ENCODE measurements around the gene PAQR4.

PAQR4 gene

DNA sequence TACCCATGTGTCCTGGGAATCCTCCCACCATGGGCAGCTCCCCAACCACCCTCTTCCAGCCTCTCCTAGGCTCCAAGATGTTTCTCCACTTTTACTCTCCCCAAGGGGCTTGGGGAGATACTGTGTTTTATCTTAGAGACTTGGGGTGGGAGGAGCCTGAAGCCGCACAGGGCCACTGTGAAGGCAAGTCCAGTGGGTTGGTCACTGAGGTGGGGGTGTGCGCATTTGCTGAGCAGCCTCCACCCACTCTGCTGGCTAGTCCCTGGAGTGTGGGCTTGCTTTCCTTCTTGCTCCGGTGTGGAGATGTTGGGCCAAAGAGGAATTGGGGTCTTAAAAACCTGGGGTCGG, 39.5 kb downstream of the PAQR4 start:
- POLR2A ChIA-PET: interaction anchor here (2.1 kb wide), 1 partner anchor 13 kb away, joined by 15 read pairs; the partner anchor contains the start of gene TNFRSF12A
- DNase-seq: no peak
- CTCF ChIA-PET: interaction anchor here (1.0 to 10.6 kb wide), 3 partner anchors 12 to 87 kb away, joined by 3 to 197 read pairs (median 101); partner anchors contain the start of genes CLDN6, HCFC1R1, THOC6 and TNFRSF12A

DNA sequence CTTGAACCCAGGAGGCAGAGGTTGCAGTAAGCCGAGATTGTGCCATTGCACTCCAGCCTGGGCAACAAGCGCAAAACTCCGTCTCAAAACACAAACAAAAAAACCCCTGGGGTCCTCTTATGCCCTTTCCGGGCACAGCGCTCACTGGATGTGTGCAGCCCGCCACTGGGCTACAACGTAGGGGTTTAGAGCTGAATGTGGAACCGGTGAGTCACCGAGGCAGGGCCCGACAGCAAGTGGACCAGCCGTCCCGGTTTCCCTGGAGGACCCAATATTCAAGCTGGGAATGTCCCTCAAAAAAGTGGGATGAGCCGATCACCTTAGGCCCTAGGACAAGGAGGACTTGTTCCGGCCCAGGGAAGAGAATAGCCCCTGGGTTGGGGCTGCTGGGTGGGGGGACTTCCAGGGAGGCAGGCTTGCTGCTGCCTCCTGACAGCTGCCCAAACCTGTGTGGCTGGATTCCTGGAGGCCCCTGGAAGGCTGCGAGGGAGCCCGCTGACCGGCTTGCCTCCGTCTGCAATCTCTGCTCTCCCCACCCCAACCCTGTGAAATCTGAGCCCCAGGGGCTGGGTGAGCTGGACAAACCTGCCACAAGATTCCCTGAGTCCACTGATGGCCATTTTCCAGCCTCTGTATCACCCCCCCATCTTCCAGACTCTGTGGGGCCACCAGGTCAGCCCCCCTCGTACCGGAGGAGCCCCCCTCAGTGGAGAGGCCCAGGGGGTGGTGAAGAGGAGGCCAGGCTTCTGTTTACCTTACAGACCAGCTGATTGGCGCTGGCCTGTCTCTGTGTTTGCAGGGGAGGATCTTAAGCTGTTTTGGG, 40.6 kb downstream of the PAQR4 start:
- Histone ChIP-seq H3K4me3 (ENCODE audit: control insufficient read depth in 1 of 7, extremely low read depth in 1 of 7, insufficient read depth in 4 of 7, low read depth in 2 of 7, low read length in 6 of 7) (no peak overlapping the region), H3K4me1 (ENCODE audit: control extremely low read depth in 1 of 4, control insufficient read depth in 4 of 4, insufficient read depth in 4 of 4, low read length in 3 of 4) (peaks cover 11 to 54% (median 51%) of the 10 kb centered on the region in 4 experiments), H3K9me3 (ENCODE audit: control extremely low read depth in 1 of 5, control insufficient read depth in 4 of 5, insufficient read depth in 2 of 5, low read depth in 1 of 5, low read length in 4 of 5) (no peaks in the 10 kb centered on the region), H3K36me3 (ENCODE audit: control insufficient read depth in 4 of 4, insufficient read depth in 4 of 4, low read length in 3 of 4) (no peaks in the 10 kb centered on the region), H3K27ac (ENCODE audit: insufficient read depth in 1 of 2, low read depth in 1 of 2, low read length in 2 of 2, poor library complexity in 1 of 2, severe bottlenecking in 2 of 2) (no peak overlapping the region), H3K27me3 (replicated peaks in 2 of 5; ENCODE audit: control insufficient read depth in 4 of 5, insufficient read depth in 5 of 5, low read length in 4 of 5) (peaks cover 0 to 4% (median 0%) of the 10 kb centered on the region in 5 experiments)
- CTCF ChIA-PET: interaction anchor here (0.6 to 3.4 kb wide), 6 partner anchors 10 to 86 kb away, joined by 3 to 22 read pairs (median 8); partner anchors contain the start of genes CLDN6, HCFC1R1, THOC6 and TNFRSF12A
- 98% methylated on average over 15 of the region's 21 CpGs for WGBS (ENCODE audit: insufficient coverage)
- no peak for DNase-seq
- POLR2A ChIA-PET: interaction anchor here (1.4 kb wide), 1 partner anchor 10 kb away, joined by 6 read pairs; the partner anchor contains the start of gene TNFRSF12A

More for the DNA sequence above, 39.5 kb downstream of the PAQR4 start:
- Histone ChIP-seq H3K4me1 (ENCODE audit: control extremely low read depth in 1 of 4, control insufficient read depth in 4 of 4, insufficient read depth in 4 of 4, low read length in 3 of 4) (peaks cover 11 to 55% (median 52%) of the 10 kb centered on the region in 4 experiments), H3K4me3 (ENCODE audit: control insufficient read depth in 1 of 7, extremely low read depth in 1 of 7, insufficient read depth in 4 of 7, low read depth in 2 of 7, low read length in 6 of 7) (peak overlapping the region in 2 of 7 experiments; percentile 65 to 71), H3K9me3 (ENCODE audit: control extremely low read depth in 1 of 5, control insufficient read depth in 4 of 5, insufficient read depth in 2 of 5, low read depth in 1 of 5, low read length in 4 of 5) (no peaks in the 10 kb centered on the region), H3K27ac (ENCODE audit: insufficient read depth in 1 of 2, low read depth in 1 of 2, low read length in 2 of 2, poor library complexity in 1 of 2, severe bottlenecking in 2 of 2) (peak overlapping the region in 1 of 2 experiments; percentile 68), H3K36me3 (ENCODE audit: control insufficient read depth in 4 of 4, insufficient read depth in 4 of 4, low read length in 3 of 4) (no peaks in the 10 kb centered on the region), H3K27me3 (replicated peaks in 2 of 5; ENCODE audit: control insufficient read depth in 4 of 5, insufficient read depth in 5 of 5, low read length in 4 of 5) (peaks cover 0 to 4% (median 0%) of the 10 kb centered on the region in 5 experiments)
- 100% methylated on average over 2 of the region's 4 CpGs for WGBS (ENCODE audit: insufficient coverage)

DNA sequence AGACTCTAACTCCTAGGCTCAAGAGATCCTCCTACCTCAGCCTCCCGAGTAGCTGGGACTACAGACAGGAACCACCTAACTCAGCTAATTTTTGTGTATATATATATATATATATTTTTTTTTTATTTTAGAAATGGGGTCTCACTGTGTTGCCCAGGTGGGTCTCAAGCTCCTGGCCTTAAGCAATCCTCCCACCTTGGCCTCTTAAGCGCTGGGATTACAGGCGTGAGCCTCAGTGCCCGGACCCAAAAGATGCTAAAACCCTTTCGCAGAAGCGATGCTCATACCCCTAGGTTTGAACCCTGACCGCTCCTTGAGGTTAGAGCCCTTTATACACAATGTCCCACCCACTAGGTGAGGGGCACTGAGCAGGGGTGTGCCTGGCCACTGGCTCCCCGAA, 41.4 kb downstream of the PAQR4 start:
- Histone ChIP-seq H3K36me3 (ENCODE audit: control insufficient read depth in 4 of 4, insufficient read depth in 4 of 4, low read length in 3 of 4) (no peaks in the 10 kb centered on the region), H3K4me3 (ENCODE audit: control insufficient read depth in 1 of 7, extremely low read depth in 1 of 7, insufficient read depth in 4 of 7, low read depth in 2 of 7, low read length in 6 of 7) (no peak overlapping the region), H3K27me3 (replicated peaks in 2 of 5; ENCODE audit: control insufficient read depth in 4 of 5, insufficient read depth in 5 of 5, low read length in 4 of 5) (peaks cover 0 to 4% (median 0%) of the 10 kb centered on the region in 5 experiments), H3K9me3 (ENCODE audit: control extremely low read depth in 1 of 5, control insufficient read depth in 4 of 5, insufficient read depth in 2 of 5, low read depth in 1 of 5, low read length in 4 of 5) (no peaks in the 10 kb centered on the region), H3K27ac (ENCODE audit: insufficient read depth in 1 of 2, low read depth in 1 of 2, low read length in 2 of 2, poor library complexity in 1 of 2, severe bottlenecking in 2 of 2) (no peak overlapping the region), H3K4me1 (ENCODE audit: control extremely low read depth in 1 of 4, control insufficient read depth in 4 of 4, insufficient read depth in 4 of 4, low read length in 3 of 4) (peaks cover 11 to 50% (median 47%) of the 10 kb centered on the region in 4 experiments)
- no peak for DNase-seq
- 100% methylated on average over 6 of the region's 8 CpGs for WGBS (ENCODE audit: insufficient coverage)
- ChIA-PET POLR2A (interaction anchor here (1.4 kb wide), 1 partner anchor 9 kb away, joined by 6 read pairs; the partner anchor contains the start of gene TNFRSF12A), CTCF (interaction anchor here (1.9 to 3.4 kb wide), 3 partner anchors 10 to 21 kb away, joined by 14 to 22 read pairs (median 16); partner anchors contain the start of genes CLDN6 and TNFRSF12A)

DNA sequence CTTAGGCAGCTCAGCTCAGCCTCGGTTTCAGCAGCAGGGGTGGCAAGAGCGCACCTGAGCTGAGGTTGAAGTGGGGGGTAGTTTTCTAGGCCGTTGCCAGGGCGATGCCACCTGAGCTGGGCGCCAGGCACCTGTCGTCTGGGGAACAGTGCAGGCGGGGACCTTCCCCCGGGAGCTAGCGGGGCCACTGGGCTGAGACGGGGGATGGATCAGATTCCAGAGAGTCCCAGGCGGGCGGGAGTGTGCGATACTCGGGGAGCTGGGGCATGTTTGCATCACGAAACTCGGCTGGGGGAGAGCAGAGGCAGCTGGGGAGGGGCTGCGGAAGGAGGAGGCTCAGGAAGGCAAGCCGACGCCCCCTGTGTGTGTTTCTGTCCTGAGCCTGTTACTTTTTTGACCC, 43.1 kb downstream of the PAQR4 start:
- peaks cover 0 to 4% (median 0%) of the 10 kb centered on the region in 5 experiments for H3K27me3 ChIP-seq (replicated peaks in 2 of 5; ENCODE audit: control insufficient read depth in 4 of 5, insufficient read depth in 5 of 5, low read length in 4 of 5)
- ChIA-PET CTCF (interaction anchor here (1.7 to 3.4 kb wide), 3 partner anchors 8 to 22 kb away, joined by 6 to 22 read pairs (median 6); partner anchors contain the start of genes CLDN6 and TNFRSF12A), POLR2A (interaction anchor here (0.6 kb wide), 1 partner anchor 38 kb away, joined by 3 read pairs; no protein-coding TSS in a partner anchor)
- 73% methylated on average over 18 of the region's 19 CpGs for WGBS (ENCODE audit: insufficient coverage)
- peak overlapping the region in 3 of 7 experiments; percentile 5 to 38 (median 8) for H3K4me3 ChIP-seq (ENCODE audit: control insufficient read depth in 1 of 7, extremely low read depth in 1 of 7, insufficient read depth in 4 of 7, low read depth in 2 of 7, low read length in 6 of 7)
- H3K36me3 ChIP-seq (ENCODE audit: control insufficient read depth in 4 of 4, insufficient read depth in 4 of 4, low read length in 3 of 4): no peaks in the 10 kb centered on the region
- no peak overlapping the region for H3K27ac ChIP-seq (ENCODE audit: insufficient read depth in 1 of 2, low read depth in 1 of 2, low read length in 2 of 2, poor library complexity in 1 of 2, severe bottlenecking in 2 of 2)
- peaks cover 3 to 34% (median 30%) of the 10 kb centered on the region in 4 experiments for H3K4me1 ChIP-seq (ENCODE audit: control extremely low read depth in 1 of 4, control insufficient read depth in 4 of 4, insufficient read depth in 4 of 4, low read length in 3 of 4)
- DNase-seq: no peak
- H3K9me3 ChIP-seq (ENCODE audit: control extremely low read depth in 1 of 5, control insufficient read depth in 4 of 5, insufficient read depth in 2 of 5, low read depth in 1 of 5, low read length in 4 of 5): no peaks in the 10 kb centered on the region

DNA sequence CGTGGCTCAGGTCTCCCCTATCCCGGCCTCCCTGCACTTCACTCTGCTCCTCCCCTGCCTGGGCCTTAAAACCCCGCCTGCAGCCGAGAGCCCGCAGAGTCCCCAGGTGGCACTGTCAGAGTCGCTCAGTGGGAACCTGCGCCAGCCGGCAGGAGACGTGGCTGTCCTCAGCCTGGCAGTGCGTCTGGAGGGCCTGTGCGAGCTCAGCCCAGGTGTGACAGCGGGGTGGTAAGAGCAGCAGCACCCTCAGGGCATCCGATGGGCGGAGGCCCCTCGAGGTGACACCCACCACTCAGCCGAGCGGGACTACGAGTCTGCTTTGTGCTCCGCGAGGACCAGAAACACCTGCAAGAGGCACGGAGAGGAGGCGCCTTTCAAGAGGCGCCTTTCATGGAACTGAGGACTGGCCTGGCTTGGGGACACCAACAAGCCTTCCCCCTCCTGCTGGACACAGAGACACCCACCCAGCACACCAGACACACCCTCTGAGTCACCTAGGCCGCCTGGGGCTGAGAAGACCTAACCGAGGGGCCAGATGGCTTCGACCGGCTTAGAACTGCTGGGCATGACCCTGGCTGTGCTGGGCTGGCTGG, 43.8 kb downstream of the PAQR4 start, which contains the start of gene CLDN9:
Gene CLDN9 (plus strand): TSS at position 96 of the 593 bp plus-strand sequence. CDS start 440 bp downstream, at position 536.
- 83% methylated on average over 21 of the region's 27 CpGs for WGBS (ENCODE audit: insufficient coverage)
- no peak for DNase-seq
- H3K27ac ChIP-seq (ENCODE audit: insufficient read depth in 1 of 2, low read depth in 1 of 2, low read length in 2 of 2, poor library complexity in 1 of 2, severe bottlenecking in 2 of 2): no peak within 1 kb of the TSS
- H3K4me1 ChIP-seq (ENCODE audit: control extremely low read depth in 1 of 4, control insufficient read depth in 4 of 4, insufficient read depth in 4 of 4, low read length in 3 of 4): peaks cover 2 to 28% (median 25%) of the 10 kb centered on the region in 4 experiments
- H3K9me3 ChIP-seq (ENCODE audit: control extremely low read depth in 1 of 5, control insufficient read depth in 4 of 5, insufficient read depth in 2 of 5, low read depth in 1 of 5, low read length in 4 of 5): no peaks in the 10 kb centered on the region
- peaks cover 0 to 4% (median 0%) of the 10 kb centered on the region in 5 experiments for H3K27me3 ChIP-seq (replicated peaks in 2 of 5; ENCODE audit: control insufficient read depth in 4 of 5, insufficient read depth in 5 of 5, low read length in 4 of 5)
- CTCF ChIA-PET: interaction anchor here (1.7 to 1.8 kb wide), 2 partner anchors 15 to 21 kb away, joined by 6 read pairs; no protein-coding TSS in a partner anchor
- H3K36me3 ChIP-seq (ENCODE audit: control insufficient read depth in 4 of 4, insufficient read depth in 4 of 4, low read length in 3 of 4): no peaks in the 10 kb centered on the region
- POLR2A ChIA-PET: no interaction called here
- H3K4me3 ChIP-seq (ENCODE audit: control insufficient read depth in 1 of 7, extremely low read depth in 1 of 7, insufficient read depth in 4 of 7, low read depth in 2 of 7, low read length in 6 of 7): peak within 1 kb of the TSS in 3 of 7 experiments; percentile 5 to 38 (median 8)

DNA sequence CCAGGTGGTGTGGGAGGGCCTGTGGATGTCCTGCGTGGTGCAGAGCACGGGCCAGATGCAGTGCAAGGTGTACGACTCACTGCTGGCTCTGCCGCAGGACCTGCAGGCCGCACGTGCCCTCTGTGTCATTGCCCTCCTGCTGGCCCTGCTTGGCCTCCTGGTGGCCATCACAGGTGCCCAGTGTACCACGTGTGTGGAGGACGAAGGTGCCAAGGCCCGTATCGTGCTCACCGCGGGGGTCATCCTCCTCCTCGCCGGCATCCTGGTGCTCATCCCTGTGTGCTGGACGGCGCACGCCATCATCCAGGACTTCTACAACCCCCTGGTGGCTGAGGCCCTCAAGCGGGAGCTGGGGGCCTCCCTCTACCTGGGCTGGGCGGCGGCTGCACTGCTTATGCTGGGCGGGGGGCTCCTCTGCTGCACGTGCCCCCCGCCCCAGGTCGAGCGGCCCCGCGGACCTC, 44.4 kb downstream of the PAQR4 start:
- ChIA-PET CTCF (interaction anchor here (1.0 to 2.1 kb wide), 3 partner anchors 9 to 15 kb away, joined by 4 to 15 read pairs (median 6); no protein-coding TSS in a partner anchor), POLR2A (no interaction called here)
- 93% methylated on average over 26 of the region's 27 CpGs for WGBS (ENCODE audit: insufficient coverage)
- Histone ChIP-seq H3K9me3 (ENCODE audit: control extremely low read depth in 1 of 5, control insufficient read depth in 4 of 5, insufficient read depth in 2 of 5, low read depth in 1 of 5, low read length in 4 of 5) (no peaks in the 10 kb centered on the region), H3K4me1 (ENCODE audit: control extremely low read depth in 1 of 4, control insufficient read depth in 4 of 4, insufficient read depth in 4 of 4, low read length in 3 of 4) (peaks cover under 1 to 28% (median 25%) of the 10 kb centered on the region in 4 experiments), H3K27me3 (replicated peaks in 2 of 5; ENCODE audit: control insufficient read depth in 4 of 5, insufficient read depth in 5 of 5, low read length in 4 of 5) (peaks cover 0 to 4% (median 0%) of the 10 kb centered on the region in 5 experiments), H3K4me3 (ENCODE audit: control insufficient read depth in 1 of 7, extremely low read depth in 1 of 7, insufficient read depth in 4 of 7, low read depth in 2 of 7, low read length in 6 of 7) (no peak overlapping the region), H3K27ac (ENCODE audit: insufficient read depth in 1 of 2, low read depth in 1 of 2, low read length in 2 of 2, poor library complexity in 1 of 2, severe bottlenecking in 2 of 2) (no peak overlapping the region), H3K36me3 (ENCODE audit: control insufficient read depth in 4 of 4, insufficient read depth in 4 of 4, low read length in 3 of 4) (no peaks in the 10 kb centered on the region)
- DNase-seq: no peak
